COLO668 (cell line): Measurements from ENCODE around the gene SPPL3.
"Not testable (repeated sequence)": the region's sequence is repeated elsewhere in the genome, so short reads cannot be mapped to it uniquely, and the experiment has no call there.

Experiments used
- DNase-seq: peaks from one replicate; lab custom pipeline; 2025; ENCODE audit not compliant: unreplicated experiment; lab: John Stamatoyannopoulos, UW

SPPL3 gene

DNA sequence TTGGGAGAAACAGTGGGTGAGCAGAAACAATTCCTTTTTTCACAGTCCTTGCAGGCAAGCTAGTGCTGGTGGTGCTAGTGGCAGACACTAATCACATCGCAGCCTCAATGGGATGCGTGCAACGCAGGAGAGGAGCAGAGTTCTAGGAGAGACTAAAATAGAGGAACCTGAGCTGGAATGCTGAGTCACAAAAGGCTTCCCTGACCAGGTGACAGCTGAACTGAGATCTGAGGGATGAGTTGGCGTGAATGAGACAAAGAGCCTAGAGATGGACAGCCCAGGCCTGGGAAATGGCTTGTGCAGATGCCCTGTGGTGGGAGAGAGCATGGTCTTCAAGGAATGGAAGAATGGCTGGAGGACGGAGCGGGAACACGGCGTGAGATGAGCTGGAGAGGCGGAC is 152.8 kb downstream of the SPPL3 start:
- no peak for DNase-seq

DNA sequence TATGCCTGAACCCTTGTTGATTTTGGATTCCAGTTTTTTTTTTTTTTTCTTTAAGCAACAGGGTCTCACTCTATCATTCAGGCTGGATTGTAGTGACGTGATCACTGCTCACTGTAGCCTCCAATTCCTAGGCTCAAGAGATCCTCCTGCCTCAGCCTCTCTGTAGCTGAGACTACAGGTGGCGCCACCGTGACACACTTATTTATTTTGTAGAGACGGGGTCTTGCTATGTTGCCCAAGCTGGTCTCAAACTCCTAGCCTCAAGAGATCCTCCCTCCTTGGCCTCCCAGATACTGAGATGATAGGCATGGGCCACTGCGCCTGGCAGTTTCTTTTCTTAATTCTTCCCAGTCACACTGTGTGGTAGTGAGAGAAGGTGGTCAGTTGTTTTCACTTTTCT is 153.4 kb downstream of the SPPL3 start:
- no peak for DNase-seq

DNA sequence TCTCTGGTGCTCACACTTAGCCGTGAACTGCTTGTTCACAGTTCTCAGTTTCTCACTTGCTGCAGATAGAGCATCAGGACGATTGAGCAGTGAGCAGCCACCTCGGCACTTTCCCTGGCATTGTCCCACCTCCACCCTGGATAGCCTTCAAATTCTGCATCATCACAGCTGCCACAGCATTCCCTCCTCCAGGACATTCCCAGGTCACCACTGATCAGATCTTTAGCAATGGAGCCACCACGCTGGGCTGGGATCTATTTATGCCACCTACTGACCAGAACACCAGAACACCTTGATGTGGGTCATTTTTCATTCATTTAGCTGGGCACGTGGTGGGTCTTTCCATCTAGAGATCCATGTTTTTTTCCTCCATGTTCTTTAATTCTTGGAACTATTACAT is 154.9 kb downstream of the SPPL3 start:
- DNase-seq, result no peak

DNA sequence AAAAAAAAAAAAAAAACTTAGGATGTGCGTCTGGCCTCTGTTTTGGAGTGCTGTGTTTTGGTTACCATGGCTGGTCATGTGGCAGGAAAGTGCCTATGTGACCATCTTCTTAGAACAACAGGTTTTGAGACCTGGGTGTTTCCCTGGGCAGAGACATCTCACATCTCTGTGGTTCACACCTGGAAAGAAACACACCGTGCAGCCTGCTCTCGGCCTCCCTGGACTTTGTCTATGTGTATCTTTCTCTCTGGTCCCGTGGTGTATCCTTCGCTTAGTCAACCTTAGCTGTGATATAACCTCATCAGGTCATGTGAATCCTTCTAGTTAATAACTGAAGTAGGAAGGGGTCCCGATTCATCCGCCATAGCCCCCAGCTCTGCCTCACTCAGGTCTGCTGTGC is 155.9 kb downstream of the SPPL3 start:
- no peak for DNase-seq

DNA sequence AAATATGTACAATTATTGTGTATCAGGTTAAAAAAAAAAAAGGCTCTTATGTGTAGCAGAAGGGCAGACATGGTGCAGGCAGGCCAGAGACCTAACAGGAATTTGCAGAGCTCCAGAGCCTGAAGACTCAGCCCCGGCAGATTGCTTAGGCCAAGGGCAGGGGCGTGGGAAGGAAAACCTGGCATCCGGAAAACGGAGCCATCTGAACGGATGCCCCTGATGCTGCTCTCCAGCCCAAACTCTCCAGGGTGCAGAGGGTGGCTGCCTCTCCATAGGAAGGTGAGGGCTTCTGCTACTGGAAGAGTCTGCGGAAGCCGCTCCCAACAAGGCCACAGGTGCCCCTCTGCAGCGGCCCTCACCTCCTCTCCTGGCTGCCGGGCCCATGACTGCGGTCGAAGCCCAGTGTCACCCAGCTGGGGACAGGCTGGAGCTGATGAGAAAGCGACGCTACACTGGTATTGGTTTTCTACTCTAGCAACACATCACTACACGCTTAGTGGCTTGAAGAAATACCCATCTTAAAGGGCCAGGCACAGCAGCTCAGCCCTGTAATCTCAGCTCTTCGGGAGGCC is 159.2 kb downstream of the SPPL3 start:
- DNase-seq, result no peak

DNA sequence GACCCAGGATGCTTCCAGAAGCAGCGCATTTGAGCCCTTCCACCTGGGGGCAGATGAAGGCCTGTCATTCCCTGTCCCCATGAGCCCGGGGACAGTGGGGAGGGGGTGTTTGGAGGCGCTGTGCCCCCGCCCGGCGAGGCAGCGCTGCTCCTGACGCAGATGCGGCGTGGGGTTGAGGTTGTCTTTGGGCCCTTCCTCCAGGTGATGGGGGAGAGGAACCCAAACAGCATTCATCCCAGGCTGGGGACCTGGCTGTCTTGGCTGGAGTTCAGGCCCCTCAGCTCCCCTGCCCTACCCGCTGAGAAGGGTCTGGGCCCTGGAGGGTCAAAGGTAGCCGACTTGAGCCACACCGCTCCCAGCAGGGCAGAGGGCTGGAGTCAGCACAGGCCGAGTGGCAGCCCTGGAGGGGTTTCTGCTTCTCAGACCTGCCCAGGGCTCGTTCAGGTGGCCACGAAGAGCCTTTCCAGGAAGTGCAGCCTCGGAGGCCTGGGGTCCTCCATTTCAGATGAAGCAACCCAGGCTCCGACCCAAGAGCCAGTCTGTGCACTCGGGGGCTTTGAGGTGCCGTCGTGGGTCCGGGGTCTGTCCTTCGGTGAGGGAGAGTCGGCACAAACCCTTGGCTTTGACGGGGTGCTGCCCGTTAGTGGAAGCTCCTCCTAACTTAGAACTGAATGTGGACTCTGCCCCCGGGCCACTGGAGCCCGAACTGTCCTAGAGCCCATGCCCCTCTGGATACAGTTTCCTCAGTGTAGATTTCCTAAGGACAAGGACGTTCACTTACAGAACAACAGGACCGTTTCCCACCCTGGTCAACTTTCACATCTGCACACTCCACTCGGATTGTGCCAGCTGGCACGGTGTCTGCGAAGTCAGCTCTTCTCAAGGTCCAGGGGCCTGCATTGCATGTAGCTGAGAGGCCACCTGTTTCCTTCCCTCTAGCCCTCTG is 162.4 kb downstream of the SPPL3 start:
- no peak for DNase-seq

DNA sequence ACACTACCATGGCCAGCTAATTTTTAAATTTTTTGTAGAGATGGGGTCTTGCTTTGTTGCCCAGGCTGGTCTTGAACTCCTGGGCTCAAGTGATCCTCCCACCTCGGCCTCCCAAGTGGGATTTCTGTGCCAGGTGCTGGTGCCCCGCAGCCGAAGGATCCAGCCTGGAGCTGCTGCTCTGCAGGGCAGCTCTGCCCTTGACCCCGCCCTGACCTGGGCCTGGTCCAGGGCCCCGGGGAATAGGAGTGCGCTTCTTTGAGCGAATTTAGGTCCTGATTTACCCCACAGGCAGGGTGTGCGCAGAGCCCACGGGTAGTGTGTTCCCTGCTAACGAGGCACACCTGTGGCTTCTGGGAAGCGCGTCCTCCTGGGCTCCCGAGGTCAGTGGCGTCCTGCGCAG is 163.3 kb downstream of the SPPL3 start:
- no peak for DNase-seq

DNA sequence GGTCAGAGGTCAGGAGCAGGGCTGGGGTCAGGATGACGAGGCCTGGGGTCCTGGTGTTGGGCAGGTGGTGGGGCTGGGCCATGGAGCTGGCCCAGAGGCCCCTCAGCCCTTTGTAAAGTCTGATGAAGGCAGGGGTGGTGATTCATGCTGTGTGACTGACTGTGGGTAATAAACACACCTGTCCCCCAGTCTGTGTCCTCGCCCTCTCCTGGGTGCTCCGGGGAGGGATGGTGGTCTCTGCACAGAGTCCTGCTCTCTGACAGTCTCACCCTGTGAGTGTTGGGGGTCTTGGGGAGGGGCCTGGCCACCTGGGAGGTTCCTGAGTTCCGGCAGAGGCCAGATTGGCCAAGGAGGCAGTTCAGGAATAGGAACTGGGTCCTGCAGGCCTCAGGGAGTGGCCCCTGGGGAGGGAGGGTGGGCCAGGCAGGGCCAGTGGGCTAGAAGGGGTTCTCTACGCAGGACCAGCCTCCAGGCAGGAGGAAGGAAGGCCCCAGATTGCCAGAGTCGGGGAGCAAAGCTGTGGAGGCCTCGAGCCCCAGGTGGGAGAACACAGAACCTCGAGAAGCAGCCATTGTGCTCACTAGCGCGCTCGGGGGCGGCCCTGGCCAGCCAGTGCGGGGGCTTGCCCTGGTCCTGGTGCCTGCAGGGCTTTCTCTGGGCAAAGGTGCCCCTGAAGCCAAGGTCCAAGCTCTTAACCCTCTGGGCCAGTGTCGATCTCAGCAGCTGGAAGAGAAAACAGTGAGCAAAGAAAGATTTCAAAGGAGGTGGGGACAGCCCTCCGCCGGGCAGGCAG is 164.1 kb downstream of the SPPL3 start:
- DNase-seq, result no peak

DNA sequence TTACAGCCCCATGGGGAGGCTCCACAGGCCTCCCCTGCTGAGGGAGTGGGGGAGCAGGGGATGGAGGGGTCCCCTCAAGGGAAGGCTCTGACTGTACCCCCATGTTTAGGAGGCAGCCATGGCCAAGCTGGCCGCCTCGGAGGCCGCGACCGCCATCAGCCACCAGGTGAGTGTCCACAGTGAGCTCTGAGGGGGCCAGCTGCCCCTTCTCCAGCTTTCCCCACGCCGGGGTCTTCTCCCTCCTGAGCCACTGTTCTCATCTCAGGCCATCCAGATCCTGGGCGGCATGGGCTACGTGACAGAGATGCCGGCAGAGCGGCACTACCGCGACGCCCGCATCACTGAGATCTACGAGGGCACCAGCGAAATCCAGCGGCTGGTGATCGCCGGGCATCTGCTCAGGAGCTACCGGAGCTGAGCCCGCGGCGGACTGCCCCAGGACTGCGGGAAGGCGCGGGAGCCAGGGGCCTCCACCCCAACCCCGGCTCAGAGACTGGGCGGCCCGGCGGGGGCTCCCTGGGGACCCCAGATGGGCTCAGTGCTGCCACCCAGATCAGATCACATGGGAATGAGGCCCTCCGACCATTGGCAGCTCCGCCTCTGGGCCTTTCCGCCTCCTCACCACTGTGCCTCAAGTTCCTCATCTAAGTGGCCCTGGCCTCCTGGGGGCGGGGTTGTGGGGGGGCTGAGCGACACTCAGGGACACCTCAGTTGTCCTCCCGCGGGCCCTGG is 165.0 kb downstream of the SPPL3 start:
- no peak for DNase-seq

DNA sequence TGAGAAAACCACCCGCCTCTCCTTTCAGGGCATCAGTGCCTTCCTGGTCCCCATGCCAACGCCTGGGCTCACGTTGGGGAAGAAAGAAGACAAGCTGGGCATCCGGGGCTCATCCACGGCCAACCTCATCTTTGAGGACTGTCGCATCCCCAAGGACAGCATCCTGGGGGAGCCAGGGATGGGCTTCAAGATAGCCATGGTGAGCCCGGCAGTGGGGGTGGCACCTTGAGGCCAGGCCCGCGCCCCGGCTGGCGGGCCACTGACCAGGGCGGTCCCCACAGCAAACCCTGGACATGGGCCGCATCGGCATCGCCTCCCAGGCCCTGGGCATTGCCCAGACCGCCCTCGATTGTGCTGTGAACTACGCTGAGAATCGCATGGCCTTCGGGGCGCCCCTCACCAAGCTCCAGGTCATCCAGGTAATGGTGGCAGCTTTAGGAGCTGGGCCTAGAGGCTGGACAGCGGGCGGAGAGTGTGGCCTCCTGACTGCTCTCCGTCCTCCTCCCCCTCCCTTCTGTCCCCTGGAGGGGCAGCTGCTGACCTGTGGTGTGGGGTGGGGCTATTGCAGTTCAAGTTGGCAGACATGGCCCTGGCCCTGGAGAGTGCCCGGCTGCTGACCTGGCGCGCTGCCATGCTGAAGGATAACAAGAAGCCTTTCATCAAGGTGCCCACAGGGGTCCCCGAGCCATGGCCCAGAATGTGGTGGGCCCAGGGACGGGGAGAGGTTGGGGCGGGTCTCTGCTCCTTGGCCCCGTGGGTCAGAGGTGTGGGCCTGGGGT is 165.7 kb downstream of the SPPL3 start:
- no peak for DNase-seq

DNA sequence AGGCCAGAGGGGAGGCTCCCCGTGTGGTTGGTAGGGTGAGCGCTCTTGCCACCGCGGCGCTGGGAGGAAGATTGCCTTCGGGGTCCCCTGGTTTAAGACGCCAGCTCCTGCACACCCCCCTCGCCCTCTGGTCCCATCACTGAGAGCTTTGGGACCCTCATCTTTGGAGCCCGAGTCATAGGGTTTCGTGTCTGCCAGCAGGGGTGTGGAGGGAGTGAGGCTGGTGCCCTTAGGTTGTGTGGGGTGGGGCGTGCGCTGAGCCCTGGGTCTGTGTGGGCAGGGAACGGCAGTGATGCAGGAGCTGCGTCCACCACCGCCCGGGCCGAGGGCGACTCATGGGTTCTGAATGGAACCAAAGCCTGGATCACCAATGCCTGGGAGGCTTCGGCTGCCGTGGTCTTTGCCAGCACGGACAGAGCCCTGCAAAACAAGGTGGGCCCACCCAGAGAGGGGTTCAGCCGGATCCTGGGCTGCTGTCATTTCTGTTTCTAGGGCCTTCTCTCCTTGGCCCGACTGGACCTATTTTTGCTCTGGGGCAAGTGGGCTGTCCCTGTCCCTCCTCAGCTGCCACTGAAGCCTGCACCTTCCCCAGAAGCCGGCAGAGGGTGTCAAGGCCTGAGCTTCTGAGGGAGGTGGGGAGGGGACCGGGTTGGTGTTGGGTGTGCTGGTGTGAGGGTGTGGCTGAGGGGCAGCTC is 166.5 kb downstream of the SPPL3 start:
- no peak for DNase-seq

DNA sequence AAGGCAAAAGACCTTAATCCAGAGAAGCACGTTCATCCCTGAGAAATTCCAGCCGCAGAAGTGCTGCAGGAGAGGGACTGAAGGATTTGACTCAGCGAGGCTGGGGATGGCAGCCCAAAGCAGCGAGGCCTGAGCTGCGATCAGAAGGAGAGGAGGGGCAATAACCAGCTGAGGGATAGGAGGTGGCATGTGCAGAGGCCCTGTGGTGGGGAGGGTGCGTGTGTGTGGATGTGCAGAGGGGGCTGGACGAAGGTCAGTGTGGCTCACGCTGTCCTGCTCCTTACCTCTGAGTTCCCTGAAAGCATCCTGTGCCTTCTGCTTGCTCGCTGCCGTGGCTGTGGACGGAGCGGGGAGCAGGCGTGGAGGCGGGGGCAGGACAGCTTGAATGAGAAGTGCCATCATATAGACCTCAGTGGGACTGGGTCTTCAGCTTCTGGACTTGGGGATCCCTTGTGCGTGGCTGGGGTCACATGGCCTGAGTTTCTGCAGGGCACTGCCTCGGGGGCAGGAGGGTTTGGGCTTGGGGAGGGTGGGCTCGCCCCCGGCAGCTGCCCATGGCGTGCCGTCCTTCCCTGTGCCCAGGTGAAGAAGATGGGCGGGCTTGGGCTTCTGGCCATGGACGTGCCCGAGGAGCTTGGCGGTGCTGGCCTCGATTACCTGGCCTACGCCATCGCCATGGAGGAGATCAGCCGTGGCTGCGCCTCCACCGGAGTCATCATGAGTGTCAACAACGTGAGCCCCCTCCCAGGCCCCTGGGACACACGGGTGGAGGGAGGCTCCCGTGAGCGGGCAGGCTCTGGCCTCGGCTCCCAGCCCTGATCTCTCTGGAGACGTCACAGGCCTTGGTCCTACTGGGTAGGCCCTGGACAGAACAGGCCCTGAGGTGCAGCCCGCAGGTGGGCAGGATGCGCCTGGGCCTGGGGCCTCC is 167.5 kb downstream of the SPPL3 start:
- DNase-seq, result no peak

DNA sequence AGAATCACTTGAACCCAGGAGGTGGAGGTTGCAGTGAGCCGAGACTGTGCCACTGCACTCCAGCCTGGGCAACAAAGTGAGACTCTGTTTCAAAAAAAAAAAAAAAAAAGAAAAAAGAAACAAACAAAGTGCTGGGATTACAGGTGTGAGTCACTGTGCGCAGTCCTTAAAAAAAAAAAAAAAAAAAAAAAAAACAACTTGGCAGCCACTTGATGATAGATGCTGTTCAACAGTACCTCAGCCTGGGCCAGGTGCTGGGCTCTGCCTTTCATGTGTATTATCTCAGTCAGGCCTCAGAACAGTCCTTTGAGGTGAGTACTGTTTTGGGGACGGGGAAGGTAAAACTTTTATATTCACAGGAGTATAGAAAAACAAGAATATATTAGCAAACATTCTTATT is 169.0 kb downstream of the SPPL3 start:
- DNase-seq, result no peak

DNA sequence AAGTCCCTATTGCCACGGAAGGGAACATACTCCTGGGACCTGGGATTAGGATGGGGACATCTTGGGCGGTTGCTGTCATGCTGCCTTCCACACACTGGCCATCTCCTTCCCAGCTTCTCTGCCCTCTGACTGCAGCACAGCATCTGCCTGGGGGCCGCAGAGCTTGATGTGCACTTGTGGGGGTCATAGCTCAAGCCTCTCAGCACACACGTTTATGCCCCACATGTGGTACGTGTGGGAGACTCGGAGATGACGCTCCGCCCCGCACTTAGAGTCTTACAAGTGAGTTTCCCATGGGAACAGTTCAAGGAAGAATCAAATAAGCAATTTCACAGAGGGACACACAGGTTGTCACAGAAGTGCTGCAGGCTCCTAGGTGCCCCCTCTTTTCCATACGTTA is 169.9 kb downstream of the SPPL3 start:
- no peak for DNase-seq

DNA sequence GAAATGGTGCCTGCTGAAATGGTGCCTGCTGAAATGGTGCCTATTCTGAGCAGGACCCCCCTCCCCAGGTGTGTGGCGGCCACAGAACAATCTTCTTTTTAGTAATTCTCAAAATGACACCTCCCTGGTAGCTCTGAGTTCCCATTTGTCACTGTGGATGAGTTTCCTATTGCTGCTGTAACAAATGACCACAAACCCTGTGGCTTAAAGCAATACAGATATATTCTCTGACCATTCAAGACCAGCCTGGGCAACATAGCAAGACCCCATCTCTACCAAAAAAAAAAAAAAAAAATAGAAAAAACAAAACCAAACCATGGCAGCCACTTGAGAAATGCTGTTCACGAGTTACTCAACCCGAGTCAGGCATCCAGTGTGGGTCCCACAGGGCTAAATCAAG is 170.6 kb downstream of the SPPL3 start:
- DNase-seq, result no peak

DNA sequence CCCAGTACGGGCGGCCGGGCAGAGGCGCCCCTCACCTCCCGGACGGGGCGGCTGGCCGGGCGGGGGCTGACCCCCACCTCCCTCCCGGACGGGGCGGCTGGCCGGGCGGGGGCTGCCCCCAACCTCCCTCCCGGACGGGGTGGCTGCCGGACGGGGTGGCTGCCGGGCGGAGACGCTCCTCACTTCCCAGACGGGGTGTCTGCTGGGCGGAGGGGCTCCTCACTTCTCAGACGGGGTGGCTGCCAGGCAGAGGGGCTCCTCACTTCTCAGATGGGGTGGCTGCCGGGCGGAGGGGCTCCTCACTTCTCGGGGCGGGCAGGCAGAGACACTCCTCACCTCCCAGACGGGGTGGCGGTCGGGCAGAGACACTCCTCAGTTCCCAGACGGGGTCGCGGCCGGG is 172.0 kb downstream of the SPPL3 start:
- DNase-seq, result not testable (repeated sequence)

DNA sequence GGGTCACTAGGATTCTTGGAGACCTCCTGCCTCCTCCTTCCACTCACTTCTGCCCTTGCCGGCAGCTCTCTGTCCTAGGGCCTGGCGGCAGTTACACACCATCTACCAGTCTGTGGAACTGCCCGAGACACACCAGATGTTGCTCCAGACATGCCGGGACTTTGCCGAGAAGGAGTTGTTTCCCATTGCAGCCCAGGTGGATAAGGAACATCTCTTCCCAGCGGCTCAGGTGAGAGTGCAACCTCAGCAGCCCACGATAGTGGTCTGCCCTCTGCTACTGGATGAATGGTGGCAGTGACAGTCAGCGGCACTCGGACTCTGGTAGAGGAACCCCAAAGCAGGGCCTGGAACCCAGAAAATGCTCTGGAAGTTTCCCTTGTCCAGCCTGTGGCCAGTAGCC is 177.2 kb downstream of the SPPL3 start:
- no peak for DNase-seq

DNA sequence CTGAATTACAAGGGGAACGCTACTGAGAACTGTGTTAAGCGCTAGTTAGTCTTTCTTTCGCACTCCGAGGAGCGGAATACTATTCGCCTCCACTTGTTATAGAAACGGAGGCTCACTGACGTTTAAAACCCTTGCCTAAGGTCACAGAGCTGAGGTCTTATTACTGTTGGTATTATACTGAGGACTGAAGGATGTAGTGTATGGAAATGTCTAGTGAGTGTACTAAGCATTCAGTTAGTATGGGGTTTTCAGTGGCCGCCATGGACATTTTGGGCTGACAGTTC is 177.7 kb downstream of the SPPL3 start:
- no peak for DNase-seq
